Amniotic epithelial cell (primary cell): ENCODE results near the gene ATRN.
"Not testable (repeated sequence)": the region's sequence is repeated elsewhere in the genome, so short reads cannot be mapped to it uniquely, and the experiment has no call there.

Experiments
- DNase-seq: peaks from one replicate; pipeline ENCODE4 v3.0.0-alpha.2; 2010; ENCODE audit warnings: low read depth

The ATRN gene

DNA sequence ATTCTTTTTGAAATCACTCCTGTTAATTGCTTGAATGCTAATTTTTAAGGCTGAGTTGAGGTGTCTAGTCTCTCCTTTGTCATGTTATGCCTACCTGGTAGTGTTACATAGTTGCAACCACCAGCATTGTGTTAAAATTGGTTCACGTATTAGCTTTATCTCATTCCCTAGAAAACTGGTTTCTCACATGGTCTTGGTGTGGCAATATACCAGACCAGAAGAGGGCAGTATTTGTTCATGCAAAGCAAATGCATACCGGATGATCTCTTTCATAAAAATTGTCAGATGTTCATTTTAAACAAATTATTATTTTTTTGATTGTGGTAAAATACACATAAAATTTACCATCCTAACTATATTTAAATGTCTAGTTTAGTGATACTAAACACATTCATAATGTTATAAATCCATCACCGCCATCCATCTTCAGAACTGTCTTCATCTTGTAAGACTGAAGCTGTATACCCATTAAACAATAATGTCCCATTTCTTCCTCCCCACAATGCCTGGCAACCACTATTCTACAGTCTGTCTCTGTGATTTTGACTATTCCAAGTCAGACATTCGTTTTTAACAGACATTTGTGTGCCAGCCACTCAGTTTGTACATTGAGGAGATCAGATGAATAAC is 92.8 kb downstream of the ATRN start:
- peak; percentile 59 for DNase-seq

DNA sequence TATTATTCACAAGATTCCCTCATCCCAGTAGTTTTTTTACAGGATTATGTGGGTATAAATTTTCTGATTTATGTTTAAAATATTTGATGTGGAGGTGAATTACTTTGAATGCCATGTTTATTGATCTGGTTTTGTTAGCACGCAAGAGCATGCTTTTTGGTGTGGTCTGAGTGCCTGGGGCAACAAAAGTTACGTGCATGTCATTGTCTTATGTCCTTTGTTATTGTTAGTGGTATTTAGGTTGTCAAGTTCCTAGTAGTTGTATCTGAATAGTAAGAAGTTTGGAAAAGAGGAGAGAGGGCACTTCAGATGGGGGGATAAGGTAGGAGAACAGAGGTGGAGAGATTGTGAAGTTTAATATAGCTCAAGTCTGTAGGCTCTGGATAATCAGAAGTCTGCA is 95.0 kb downstream of the ATRN start:
- no peak for DNase-seq

DNA sequence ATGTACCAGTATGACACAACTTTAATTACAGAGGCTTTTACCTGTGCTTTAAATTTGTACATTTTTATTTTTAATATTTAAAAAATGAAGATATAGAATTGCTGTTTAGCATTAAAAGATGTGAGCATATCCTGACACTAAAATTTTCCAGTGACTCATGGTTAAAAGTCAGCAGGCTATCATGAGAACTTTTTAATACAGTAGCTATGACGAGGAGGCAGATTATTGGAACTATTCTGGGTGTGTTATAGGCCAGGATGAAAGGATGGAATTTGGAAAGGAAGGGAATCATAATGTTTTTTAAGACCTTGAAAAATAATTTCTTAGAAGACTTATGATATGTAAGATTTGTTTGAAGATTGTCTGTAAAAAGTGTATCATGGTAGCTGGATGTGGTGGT is 101.3 kb downstream of the ATRN start:
- peak; percentile 11 for DNase-seq

DNA sequence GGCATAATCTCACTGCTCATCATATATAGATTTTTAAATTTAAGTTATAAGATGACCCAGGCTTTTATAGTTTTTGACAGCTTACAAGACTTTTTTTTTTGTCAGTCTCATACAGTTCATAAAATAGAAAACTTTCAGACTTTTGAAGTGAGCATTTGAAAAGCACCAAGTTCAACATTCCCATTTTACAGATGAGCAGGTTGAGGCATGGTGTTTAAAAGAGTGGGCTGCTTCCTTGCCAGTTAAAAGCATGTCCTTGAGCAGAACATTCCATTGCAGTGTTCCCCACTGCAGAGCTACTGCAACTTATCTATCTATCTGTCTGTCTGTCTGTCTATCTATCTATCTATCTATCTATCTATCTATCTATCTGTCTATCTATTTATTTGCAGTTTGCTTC is 105.5 kb downstream of the ATRN start:
- no peak for DNase-seq

DNA sequence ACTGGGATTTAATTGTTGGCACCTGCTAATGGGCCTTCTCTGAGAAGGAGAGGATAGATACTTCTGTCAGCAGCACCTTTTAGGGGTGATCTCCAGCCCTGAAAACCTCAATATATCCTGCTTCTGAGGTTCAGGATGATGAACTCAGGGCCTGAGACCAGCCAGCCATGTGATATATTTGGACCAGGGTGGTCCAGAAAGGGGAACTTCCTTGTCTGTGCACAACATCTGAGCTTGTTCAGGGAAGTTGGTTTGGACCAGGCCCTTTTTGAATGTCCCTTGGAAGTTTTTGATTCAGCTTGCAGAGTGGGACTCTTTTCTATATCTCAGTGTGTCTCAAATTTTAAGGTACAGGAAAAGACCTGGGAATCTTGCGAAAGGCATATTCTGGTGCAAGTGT is 106.5 kb downstream of the ATRN start:
- no peak for DNase-seq

GRCh38 chr20:3580412-3580811 is 109.6 kb downstream of the ATRN start:
- no peak for DNase-seq

GRCh38 chr20:3583765-3584164 is 112.9 kb downstream of the ATRN start:
- DNase-seq: no peak

DNA sequence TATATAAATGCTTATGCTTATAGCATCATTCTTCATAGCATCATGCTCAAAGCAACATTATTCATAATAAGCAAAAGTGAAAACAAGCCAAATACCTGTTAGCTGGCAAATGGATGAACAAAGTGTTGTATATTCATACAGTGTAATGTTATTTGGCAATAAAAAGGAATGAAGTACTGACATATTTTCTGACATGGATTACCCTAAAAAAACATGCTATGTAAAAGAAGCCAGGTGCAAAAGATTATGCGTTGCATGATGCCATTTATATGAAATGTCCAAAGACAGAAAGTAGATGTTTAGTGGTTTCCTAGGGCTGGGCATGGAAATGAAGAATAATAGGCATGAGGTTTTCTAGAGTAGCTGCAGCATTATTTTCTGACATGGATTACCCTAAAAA is 115.3 kb downstream of the ATRN start:
- DNase-seq: peak; percentile 8

GRCh38 chr20:3590164-3590563 is 119.3 kb downstream of the ATRN start:
- no peak for DNase-seq

DNA sequence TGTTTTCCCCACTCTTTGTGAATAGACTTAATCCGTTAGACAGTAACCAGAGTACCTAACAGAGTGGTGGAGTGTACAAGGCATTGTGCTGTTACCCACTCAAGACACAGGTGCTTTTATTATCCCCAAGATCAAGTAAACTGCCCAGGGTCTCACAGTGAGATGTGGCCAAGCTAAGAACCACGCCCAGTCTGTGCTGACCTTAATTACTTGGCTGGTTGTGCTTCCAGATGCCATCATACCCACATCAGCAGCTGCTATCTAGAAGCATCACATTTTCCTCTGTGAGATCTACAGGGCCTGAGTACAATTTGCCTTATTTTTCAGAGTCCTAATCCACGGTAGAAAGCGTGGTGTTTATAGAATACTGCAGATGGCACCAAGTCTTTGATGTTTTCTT is 122.1 kb downstream of the ATRN start:
- DNase-seq: no peak

GRCh38 chr20:3595541-3595940 is 124.7 kb downstream of the ATRN start:
- DNase-seq: no peak

DNA sequence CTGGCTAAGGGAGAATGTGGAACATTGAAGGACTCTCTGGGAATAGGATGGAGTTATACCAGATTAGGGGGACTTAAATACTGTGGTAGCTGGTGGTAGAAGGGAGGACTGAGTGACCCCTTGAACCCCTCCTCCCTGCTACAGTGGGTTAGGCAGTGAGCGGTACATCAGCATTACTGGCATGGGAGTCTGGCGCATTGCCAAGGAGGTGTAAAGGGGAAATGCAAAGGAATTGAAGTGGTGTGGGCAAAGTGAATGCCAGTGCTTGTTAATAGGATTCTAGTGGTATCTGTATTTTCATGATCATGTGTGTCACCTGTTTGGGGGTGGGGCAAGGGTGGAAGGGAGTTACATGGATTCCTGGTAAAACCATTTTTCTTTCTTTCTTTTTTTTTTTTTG is 132.3 kb downstream of the ATRN start:
- no peak for DNase-seq

DNA sequence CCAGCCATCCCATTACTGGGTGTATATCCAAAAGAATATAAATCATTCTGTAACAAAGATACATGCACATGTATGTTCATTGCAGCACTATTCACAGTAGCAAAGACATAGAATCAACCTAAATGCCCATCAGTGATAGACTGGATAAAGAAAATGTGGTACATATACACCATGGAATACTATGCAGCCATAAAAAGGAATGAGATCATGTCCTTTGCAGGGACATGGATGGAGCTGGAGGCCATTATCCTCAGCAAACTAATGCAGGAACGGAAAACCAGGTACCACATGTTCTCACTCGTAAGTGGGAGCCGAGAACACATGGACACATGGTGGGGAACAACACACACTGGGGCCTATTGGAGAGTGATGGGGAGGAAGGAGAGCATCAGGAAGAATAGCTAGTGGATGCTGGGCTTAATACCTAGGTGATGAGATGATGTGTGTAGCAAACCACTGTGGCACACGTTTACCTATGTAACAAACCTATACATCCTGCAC is 134.6 kb downstream of the ATRN start:
- not testable (repeated sequence) for DNase-seq

DNA sequence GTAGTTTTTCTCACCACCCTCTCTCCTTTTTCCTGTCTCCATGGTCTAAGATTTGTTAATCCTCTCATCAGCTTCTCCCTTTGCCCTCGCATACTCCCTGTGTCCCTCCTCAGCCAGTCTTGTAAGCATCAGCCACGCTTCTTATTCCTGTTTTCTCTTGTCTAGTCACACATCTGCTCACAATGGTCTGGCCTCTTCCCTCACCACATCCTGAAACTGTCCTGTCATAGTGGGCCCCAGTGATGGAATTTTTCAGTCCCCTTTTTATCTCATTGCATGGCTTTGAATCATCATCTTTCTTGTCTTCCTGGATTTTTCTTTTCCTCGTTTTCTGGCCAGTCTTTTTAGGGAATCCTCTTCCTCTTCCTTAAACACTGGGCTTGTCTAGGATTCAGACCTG is 135.2 kb downstream of the ATRN start:
- peak; percentile 48 for DNase-seq

- no peak for DNase-seq
Observed at GRCh38 chr20:3611901-3612300, 141.1 kb downstream of the ATRN start.

DNA sequence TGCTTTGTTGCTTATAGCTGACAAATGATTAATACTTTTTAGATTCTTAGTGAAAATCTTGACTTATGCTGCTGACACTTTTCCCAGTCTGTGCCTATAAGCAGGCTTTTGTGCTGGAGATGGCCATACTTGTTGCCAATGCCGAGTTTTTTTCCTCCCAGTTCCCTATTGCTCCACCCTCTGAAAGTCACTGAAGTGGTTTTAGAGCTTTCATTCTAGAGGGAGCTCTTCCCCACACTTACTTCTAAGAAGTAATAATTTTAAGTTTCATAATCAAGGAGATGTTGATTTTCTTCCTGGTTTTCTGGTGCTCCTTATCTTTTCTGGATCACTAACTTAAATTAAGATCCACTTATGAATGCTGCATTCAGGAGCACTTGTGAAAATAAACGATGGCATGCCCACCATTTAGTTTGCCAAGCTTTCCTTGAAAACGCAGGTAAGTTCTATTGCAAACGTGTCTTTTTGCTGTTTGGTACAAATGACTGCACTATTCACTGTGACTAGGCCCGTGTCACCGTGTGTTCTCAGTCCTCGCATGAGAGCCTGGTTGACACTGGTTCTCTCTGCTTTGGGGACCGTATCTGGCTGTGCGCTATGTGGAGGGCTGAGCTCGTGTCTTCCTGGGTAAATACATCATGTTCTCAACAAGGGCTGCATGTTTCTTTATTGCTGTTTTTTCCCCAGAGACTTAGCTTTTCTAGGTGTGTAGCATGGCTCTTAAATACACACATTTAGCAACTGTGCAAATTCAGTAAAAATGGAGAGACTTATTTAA is 142.2 kb downstream of the ATRN start:
- peak; percentile 33 for DNase-seq

GRCh38 chr20:3613821-3614440 is 143.1 kb downstream of the ATRN start:
- no peak for DNase-seq

DNA sequence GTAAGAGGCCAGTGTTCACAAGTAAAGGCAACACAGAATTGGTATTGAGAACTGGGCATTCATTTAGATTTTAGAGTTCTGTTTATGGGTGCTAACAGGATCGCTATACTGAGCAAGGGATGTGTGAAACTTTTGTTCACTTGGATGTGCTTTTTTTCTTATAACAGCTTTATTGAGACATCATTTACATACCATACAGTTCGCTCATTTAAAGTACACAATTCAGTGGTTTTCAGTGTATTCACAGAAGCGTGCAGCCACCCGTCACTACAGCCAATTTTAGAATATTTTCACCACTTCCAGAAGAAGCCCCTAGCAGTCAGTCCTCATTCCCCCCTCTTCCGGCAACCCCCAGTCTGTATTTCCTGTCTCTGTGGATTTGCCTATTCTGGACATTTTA is 143.6 kb downstream of the ATRN start:
- DNase-seq: no peak

GRCh38 chr20:3615171-3615840 is 144.5 kb downstream of the ATRN start:
- not testable (repeated sequence) for DNase-seq

DNA sequence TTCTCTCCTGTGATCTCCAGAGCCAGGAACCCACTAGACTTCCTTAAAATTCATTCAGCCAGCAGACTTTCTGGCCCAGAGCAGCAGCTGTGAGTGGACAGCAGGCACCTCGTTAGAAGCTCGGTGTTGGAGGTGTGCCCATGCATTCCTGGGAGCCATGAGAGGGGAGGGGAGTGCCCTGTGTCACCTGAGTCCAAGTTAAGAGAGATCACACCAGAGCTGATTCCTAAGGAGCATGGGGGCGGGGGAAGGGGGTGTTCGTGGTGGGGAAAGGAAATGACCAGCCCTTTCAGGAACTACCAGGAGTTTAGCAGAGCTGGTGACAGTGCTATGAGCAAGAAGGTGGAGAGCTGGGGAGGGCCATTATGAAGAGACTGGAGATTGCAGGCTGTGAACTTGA is 145.4 kb downstream of the ATRN start:
- no peak for DNase-seq

DNA sequence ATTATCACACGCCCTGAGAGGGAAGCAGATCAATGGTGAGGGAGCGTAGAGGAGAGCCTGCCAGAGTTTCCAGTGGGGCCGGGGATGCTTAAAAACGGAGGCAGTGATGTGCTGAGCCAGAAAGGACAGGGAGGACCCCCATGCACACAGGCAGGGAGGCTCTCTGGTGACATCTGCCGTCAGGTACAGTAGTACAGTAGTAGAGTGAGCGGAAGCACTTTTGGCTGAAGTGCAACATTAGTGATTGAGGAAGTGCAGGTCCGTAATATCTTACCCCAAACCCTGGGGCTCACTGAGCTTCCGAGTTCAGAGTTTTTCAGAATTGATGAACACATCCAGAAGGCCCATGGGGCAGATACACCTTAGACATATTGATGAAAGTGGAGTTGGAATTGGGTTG is 150.3 kb downstream of the ATRN start:
- no peak for DNase-seq

DNA sequence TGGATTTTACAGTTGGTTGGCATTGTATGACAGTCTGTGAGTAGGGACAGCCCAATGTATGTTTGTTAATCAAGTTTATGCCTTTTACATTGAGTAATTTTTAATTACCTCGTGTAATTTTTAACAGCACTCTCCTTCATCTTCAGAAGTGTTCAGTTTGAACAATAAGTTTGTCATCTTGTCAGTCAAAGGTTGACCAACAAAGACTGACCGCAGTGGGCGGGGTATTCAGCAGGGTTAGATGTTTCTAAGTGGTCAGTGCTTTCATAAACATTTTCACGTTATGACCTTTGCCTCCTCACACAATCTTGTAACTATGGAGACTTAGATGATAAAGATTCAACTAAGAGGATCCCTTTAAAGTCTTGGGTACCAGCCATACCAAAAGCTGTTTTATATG is 151.6 kb downstream of the ATRN start:
- DNase-seq: no peak

GRCh38 chr20:3627476-3627875 is 156.7 kb downstream of the ATRN start:
- DNase-seq: no peak
